GM18951 (cell line): ENCODE measurements around the gene SPTBN4.
"Not testable (repeated sequence)": the region's sequence is repeated elsewhere in the genome, so short reads cannot be mapped to it uniquely, and the experiment has no call there.

Experiments
- POLR2A ChIP-seq: IDR thresholded peaks from 4 replicates; pipeline ENCODE4 v1.6.1; 2011; ENCODE audit warnings: mild to moderate bottlenecking; ENCODE audit not compliant: insufficient read length, insufficient read depth; ENCODE audit errors: extremely low read depth
- in situ Hi-C: fragments of 300-500 bp; cut with MboI; formaldehyde crosslinking; loops from one replicate; pipeline ENCODE4 v1.12.0; 2022; ENCODE audit warnings: low sequenced_read_pairs, mixed read lengths, inconsistent platforms; ENCODE audit not compliant: unreplicated experiment

Gene SPTBN4

DNA sequence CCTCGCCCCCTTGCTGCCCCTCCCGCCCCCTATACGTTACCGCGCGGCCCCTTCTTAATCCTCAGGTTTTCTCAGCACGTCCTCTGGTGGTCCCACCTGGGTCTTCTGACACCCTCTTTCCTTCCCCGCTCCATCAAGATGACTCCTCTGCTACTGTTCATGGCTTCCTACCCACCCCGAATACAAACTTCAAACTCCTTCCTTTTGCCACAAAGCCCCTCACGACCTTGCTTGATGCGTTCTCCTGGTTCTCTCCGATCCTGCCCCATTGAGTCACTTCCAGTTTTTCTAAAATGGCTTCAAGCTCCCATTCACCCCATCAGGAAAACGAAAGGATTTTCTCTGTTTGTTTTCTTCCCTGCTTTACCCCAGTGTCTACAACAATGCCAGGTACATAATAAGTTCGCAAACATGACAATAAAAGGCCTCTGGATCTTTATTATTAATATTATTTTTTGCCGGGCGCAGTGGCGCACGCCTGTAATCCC lies 21.9 kb upstream of the SPTBN4 start:
- in situ Hi-C loops: no loop called here
- TF ChIP-seq POLR2A: no peak

DNA sequence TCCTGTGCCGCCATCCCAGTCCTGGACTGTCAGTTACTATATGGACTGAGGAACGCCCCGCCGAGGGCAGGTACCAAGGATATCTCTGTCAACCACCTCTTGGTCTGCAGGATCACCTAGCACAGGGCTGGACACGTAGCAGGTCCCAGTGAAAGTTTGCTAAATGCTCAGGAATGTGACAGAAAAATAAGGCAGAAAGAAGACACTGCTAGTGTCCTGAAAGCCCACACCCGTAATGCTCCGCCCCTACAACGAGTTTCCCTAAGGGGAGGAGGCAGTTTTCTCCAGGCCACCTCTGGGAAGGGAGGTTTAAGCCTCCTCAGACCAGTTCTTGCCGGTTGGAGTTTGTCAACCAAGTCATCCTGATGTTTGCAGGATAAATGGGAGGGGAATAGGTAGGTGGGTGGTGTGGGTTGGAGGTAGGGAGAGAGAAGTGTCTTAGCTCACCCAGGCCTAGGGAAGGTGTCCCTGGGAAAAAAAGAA lies 21.0 kb upstream of the SPTBN4 start:
- in situ Hi-C loops: no loop called here
- TF ChIP-seq POLR2A: no peak

DNA sequence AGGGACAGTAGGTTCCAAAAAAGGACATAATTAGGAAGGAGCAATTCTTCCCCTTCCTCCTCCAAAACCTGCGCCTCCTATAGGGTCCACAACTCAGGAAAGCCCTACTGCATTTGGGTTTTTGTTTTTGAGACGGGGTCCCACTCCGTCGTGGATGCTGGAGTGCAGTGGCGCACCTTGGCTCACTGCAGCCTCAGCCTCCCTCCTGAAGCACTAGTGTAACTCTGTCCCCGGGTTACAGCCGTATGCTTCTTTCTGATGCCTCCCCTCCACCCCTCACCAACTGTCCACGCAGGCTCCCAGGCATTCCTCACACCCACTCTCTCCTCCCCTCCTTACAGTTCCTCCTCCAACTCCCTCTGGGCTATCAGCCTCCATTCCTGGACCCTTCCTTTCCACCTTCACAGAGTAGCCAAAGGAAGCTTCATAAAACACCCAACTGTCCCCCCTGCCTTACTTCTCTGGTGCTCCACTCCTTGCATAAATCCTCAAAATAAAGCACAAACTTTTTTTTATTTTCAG lies 20.5 kb upstream of the SPTBN4 start:
- TF ChIP-seq POLR2A: no peak
- in situ Hi-C loops: no loop called here

DNA sequence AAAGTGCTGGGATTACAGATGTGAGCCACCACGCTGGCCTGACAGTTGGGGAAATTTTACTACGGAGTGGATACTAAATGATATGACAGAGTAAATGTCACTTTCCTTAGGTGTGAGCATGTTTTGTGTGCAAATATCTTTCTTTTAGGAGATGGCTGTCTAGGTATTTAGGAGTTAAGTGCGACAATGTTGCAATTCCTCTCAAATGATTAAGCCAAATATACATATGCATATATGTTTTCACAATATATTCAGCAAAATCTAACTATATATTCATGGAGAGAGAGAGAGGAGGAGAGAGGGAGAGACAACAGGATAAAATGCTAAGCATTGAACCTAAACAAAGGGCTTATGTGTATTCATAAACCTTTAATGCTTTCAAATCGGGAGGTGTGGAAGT lies 17.3 kb upstream of the SPTBN4 start:
- in situ Hi-C loops: no loop called here
- no peak for TF ChIP-seq POLR2A

DNA sequence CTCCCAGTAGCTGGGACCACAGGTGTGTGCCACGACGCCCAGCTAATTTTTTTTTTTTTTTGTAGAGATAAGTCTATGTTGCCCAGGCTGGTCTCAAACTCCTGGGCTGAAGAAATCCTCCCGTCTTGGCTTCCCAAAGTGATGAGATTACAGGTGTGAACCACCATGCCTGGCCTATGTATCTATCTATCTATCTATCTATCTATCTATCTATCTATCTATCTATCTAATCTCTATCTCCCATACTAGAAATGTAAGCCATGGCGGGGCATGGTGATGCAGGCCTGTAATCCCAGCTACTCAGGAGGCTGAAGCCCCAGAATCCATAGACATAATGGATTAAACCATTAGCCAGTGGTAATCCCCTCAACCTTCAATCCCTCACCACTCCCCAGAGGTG lies 16.1 kb upstream of the SPTBN4 start:
- no peak for TF ChIP-seq POLR2A
- in situ Hi-C loops: no loop called here

DNA sequence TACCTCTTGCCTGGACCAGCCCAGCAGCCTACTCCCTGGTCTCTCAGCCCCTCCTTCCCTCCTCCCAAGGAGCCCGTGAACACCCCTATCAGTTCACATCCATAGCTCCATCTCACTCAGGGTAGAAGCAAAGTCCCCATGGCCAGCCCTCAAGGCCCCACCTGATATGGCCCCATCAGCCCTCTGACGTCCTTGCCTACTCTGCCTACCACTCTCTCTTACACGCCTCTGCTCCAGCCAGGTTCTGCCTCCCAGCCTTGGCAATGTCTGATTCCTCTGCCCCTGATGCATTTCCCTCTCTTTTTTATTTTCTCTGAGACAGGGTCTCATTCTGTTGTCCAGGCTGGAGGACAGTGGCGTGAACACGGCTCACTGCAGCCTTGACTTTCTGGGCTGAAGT lies 14.8 kb upstream of the SPTBN4 start:
- no peak for TF ChIP-seq POLR2A
- in situ Hi-C loops: no loop called here

DNA sequence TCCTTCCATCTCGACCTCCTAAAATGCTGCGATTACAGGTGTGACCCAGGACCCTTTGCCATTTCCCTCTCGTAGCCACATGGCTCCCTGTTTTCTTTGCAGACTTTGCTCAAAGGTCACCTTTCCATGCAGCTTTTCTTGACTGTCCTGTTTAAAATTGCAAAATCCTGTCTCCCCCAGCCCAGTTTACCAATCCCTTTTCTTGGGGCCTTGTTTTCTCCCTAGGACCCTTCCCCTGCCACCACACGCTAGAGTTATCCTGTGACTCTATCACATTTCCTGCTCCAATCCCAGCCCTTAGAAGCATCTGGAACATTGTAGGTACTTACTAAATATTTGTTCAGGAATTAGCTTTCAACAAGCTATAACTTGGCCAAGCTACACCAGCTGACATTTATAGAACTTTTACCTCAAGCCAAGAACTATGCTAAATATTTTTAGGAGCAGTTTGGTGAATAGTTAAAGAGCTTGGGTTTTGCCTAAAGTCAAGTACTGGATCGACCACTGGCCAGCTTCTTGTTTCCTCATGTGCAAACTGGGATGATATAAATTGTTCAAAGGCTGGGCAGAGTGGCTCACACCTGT lies 13.6 kb upstream of the SPTBN4 start:
- in situ Hi-C loops: no loop called here
- TF ChIP-seq POLR2A: no peak

DNA sequence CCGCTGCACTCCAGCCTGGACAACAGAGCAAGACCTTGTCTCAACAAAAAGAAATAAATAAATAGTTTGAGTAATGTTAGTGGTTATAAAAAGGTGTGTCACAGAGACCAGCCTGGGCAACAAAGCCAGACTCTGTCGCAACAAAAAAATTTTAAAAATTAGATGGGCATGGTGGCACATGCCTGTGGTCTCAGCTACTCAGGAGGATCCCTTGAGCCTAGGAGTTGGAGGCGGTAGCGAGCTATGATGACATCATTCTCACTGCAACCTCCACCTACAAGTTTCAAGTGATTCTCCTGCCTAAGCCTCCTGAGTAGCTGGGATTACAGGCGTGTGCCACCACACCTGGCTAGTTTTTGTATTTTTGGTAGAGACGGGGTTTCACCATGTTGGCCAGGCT lies 12.9 kb upstream of the SPTBN4 start:
- in situ Hi-C loops: not testable (repeated sequence)

DNA sequence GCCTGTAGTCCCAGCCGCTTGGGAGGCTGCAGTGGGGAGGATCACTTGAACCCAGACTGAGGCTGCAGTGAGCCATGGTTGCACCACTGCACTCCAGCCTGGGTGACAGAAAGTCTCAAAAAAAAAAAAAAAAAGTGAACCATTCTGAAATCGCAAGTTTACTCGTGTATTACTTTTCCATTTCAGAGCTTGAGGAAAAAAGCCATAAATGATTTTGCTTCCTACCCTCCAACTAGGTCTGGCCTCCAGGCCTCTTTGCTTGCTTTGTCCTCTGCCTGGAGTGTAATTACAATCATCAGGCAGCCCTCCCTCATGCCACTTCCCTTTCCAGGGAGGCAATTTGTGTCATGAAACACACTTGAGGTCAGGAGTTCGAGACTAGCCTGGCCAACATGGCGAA lies 9.8 kb upstream of the SPTBN4 start:
- in situ Hi-C loops: no loop called here
- no peak for TF ChIP-seq POLR2A

DNA sequence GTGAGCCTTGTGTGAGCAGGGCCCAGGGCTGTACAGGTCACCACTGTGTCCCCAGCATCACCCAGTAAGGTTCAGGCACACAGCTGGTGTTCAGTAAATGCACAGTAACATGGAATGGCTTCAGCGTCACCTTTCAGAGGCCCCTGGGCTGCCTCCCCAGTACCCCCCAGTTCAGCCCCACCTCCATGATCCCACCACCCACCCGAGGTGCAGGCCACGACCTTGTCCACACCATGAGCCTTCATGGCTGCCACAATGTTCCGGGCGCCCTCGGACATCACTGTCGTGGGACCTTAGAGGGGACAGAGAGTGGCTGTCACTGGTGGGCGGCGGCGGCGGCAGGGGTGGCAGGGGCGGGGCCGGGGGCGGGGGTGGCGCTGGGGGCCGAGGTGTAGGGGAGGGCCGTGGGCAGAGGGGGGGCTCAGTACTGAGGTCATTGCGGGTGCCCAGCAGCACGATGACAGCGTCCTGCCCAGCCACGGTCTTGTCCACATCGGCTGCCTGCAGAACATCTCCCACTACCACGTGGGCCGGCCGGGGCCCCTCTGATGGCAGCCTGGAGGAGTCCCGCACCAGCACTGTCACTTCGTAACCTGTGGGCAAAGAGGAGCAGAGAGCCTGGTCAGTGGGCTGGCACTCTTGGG lies 8.7 kb upstream of the SPTBN4 start:
- in situ Hi-C loops: no loop called here
- no peak for TF ChIP-seq POLR2A

DNA sequence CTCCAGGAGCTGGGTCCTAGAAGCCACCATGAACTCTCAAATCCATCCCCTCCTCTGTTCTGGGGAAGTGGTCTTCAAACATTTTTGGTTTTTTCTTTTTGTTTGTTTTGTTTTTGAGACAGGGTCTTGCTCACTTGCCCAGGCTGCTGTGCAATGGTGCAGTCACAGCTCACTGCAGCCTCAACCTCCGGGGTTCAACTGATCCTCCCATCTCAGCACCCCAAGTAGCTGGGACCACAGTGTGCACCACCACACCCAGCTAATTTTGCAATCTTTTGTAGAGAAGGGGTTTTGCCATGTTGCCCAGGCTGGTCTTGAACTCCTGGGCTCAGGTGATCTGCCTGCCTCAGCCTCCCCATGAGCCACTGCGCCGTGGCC lies 8.2 kb upstream of the SPTBN4 start:
- in situ Hi-C loops: no loop called here
- no peak for TF ChIP-seq POLR2A

DNA sequence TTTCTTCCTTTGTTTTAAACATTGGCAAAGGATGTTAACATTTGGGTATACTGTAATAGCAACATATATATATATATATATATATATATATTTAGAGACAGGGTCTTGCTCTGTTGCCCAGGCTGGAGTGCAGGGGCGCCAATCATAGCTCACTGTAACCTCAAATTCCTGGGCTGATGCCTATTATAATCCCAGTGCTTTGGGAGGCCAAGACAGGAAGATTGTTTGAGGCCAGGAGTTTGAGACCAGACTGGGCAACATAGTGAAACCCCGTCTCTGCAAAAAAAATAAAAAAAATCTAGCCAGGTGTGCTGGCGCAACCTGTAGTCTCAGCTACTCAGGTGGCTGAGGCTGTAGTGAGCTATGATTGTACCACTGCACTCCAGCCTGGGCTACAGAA lies 6.6 kb upstream of the SPTBN4 start:
- no peak for TF ChIP-seq POLR2A
- in situ Hi-C loops: no loop called here

DNA sequence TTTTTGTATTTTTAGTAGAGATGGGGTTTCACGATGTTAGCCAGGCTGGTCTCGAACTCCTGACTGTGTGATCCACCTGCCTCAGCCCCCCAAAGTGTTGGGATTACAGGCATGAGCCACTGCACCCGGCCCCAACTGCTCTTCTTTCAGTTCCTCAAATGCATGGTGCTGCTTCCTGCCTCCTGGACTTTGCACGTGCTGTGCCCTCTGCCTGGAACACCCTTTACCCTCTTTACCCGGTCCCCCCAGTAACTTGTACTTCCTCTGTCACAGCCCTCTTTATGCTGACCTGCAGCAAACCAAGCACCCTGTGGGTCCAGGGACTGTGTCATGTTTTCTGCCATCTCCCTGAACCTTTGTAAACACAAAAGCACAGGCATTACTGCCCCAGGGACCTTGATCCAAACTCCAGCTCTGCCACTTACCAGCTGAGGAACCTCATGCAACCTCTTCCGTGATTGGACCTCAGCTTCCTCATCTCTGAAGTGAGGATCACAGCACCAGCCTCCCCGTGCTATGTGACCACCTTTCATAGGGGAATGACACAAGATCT lies 5.1 kb upstream of the SPTBN4 start:
- TF ChIP-seq POLR2A: no peak
- in situ Hi-C loops: no loop called here

DNA sequence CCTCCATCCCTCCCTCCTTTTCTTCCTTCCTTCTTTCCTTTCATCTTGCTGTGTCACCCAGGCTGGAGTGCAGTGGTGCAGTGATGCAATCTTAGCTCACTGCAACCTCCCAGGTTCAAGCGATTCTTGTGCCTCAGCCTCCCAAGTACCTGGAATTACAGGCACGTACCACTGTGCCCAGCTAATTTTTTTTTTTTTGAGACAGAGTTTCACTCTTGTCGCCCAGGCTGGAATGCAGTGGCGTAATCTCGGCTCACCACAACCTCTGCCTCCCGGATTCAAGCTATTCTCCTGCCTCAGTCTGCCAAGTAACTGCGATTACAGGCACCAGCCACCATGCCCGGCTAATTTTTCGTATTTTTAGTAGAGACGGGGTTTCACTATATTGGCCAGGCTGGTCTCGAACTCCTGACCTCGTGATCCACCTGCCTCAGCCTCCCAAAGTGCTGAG lies 3.2 kb upstream of the SPTBN4 start:
- in situ Hi-C loops: not testable (repeated sequence)
